GM18511 (cell line): Measurements from ENCODE around the gene ULK3.

Experiments
- ATAC-seq: cut with Tn5 transposase; IDR thresholded peaks from one replicate; pipeline ENCODE4 v1.9.1; 2021; ENCODE audit warnings: mild to moderate bottlenecking, moderate library complexity; ENCODE audit not compliant: unreplicated experiment

The ULK3 gene

DNA sequence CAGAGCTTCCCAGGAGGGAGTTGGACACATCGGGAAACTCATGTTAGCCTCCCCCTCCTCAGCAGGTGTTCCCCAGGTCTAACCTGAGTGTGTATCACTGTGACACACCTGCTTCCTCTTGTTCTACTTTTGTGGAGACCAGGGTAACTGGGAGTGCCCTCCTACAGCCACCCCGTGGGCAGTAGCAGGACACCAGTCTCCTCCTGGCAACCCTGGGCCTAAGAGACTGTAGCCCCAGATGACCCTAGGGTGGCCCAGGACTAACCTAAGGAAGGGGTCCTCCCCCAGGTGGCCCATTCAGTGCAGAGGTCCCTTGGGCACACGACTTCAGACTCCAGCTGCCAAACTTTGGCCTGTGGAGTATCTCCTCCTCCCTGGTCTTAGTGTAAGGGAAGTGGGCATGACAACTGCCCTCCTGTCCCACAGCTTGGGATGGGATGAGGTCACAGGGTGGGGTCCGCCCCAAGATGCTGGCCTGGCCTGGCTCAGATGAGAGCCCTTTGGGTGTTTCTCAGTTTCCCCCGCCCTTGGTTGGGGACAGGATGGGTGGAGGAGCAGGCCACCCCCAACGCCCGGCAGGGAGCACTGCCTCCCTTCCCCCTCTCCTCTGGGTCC lies 56.3 kb downstream of the ULK3 start:
- no peak for ATAC-seq
